GM10266 (cell line): ENCODE results near the gene KIF25.
"Not testable (repeated sequence)": the region's sequence is repeated elsewhere in the genome, so short reads cannot be mapped to it uniquely, and the experiment has no call there.

Source experiments
- DNase-seq: peaks from one replicate; pipeline ENCODE4 v3.0.0; 2012; ENCODE audit errors: extremely low spot score
- CTCF ChIP-seq: IDR thresholded peaks from 2 replicates; pipeline ENCODE4 v1.5.1; 2012; ENCODE audit warnings: mild to moderate bottlenecking, low read depth; ENCODE audit not compliant: control insufficient read depth, insufficient read depth; ENCODE audit errors: missing control alignments

Gene KIF25

GRCh38 chr6:167974640-167975344 is 22.7 kb upstream of the KIF25 start:
- TF ChIP-seq CTCF = no peak

DNA sequence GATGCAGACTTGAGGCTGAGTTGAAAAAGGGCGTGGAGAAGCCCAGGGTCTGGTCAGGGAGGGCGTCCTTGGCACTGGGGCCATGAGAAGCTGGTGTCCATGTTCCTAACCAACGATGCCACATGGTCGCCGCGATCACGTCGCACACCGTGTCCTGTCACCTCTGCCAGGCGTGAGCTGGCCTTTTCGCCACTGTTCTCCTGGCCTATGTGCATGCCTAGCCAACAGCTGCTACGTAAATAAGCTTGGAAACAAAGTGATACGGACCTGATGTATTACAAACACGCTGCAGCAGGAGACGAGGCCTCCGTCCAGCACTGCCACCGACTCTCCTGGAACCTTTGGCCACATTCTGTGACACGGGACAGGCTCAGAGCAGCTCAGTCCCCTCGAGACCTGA is 22.0 kb upstream of the KIF25 start:
- no peak for DNase-seq
- TF ChIP-seq CTCF = no peak

More at GRCh38 chr6:167974640-167975344, 22.7 kb upstream of the KIF25 start:
- DNase-seq = no peak

- not testable (repeated sequence) for DNase-seq
Measured at GRCh38 chr6:167976116-167976657, 21.3 kb upstream of the KIF25 start.

DNA sequence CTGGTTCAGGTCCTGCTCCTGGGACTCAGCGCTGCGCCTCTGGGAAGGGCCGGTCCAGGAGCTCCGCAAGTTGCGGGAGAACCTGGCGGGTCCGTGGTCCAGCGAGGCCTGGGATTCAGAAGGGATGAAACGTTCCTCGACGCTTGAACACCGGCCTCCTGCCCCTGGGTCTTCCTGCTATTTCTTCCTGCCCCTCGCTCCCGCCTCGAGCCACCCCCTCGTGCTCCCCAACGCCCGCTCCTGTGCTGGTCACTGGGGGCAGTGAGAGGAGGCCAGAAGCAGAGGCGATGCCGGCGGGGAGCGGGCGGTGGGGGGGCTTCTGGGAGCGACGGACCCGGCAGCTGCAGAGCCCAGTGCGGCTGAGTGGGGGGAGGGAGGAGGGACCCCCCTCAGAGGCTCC is 20.8 kb upstream of the KIF25 start:
- no peak for DNase-seq
- no peak for TF ChIP-seq CTCF

DNA sequence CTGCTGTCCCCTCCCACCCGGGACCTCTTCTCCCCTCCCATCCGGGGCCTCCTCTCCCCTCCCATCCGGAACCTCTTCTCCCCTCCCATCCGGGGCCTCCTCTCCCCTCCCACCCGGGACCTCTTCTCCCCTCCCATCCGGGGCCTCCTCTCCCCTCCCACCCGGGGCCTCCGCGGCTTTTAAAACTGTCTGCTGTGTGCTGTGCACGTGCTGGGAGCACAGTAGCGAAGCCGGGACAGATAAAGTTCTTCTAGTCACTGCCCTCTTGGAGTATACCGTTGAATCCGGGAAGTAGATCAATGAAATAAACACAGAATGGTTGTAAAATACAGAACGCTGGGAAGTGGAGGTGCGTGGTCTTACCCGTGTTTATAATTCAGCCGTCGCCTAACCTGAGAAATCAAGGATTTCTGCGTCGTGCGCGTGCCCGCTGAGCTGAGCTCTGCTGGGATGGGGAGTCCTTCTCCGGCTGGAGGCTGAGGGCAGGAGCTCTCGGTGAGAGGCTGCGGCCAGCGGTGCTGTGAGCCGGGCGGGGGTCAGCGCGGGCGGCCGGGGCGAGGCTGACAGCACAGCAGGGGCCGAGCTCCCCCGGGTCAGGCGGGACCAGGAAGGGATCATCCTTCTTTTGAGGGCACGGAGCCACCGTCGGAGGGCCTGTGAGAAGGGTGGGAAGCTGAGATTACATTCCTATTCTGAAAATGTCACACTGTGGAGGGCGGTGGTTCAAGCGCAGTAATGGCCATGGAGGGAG is 19.6 kb upstream of the KIF25 start:
- no peak for DNase-seq
- TF ChIP-seq CTCF = no peak

- DNase-seq = no peak
- no peak for TF ChIP-seq CTCF
Measured at GRCh38 chr6:167978607-167979006, 18.9 kb upstream of the KIF25 start.

DNA sequence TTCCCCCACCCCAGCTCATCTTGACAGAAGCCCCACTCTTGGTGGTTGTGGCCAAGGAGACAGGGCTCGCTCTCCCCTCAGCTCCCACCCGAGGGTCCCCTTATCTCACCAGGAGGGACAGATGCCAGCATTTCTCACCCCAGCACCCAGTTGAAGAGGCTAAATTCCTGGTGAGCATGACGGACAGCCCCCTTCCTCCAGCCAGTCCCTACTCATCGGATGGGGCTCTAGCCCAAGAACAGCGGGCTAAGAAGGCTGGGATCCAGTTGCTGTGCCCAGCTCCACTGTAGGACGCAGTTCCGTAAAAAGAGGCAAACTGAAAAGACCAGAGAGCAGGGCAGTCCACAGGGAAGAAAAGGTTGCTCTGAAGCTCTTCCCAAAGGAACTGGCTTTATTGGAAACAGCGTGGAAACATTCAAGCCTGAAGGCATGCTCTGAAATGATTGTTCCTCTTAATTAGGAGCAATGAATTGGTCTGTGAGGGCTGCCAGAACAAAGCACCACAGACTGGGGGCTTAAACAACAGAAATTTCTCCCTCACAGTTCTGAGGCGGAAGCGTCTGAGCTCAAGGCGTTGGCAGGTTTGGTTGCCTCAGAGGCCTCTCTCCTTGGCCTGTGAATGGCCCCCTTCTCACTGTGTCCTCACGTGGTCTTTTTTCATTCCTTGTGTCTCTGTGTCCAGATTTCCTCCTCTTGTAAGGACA is 17.9 kb upstream of the KIF25 start:
- no peak for TF ChIP-seq CTCF
- no peak for DNase-seq
